Effector CD8-positive, alpha-beta T cell (primary cell): Measurements from ENCODE around the gene CD1C.
"Not testable (repeated sequence)": the region's sequence is repeated elsewhere in the genome, so short reads cannot be mapped to it uniquely, and the experiment has no call there.

Experiments used
- DNase-seq: peaks from one replicate; lab custom pipeline; 2025; lab: John Stamatoyannopoulos, UW

Gene CD1C

GRCh38 chr1:158328426-158328825 lies 38.7 kb downstream of the CD1C start:
- no peak for DNase-seq

- DNase-seq: no peak
These were observed 39.6 kb downstream of the CD1C start for GRCh38 chr1:158329300-158329699.

GRCh38 chr1:158329733-158330132 lies 40.0 kb downstream of the CD1C start:
- no peak for DNase-seq

- no peak for DNase-seq
These were observed 40.8 kb downstream of the CD1C start for GRCh38 chr1:158330391-158331105.

GRCh38 chr1:158331106-158331425 lies 41.3 kb downstream of the CD1C start:
- DNase-seq: no peak

GRCh38 chr1:158331481-158332150 lies 41.9 kb downstream of the CD1C start, which contains the start of gene CD1B:
Gene CD1B (minus strand): TSS chr1:158331531. CDS start chr1:158331423, 108 bp downstream.
- no peak for DNase-seq

GRCh38 chr1:158333405-158334155 lies 43.9 kb downstream of the CD1C start:
- DNase-seq: no peak

- DNase-seq: no peak
These were observed 44.9 kb downstream of the CD1C start for GRCh38 chr1:158334526-158335212.

- no peak for DNase-seq
These were observed 45.5 kb downstream of the CD1C start for GRCh38 chr1:158335213-158335532.

GRCh38 chr1:158336413-158336812 lies 46.7 kb downstream of the CD1C start:
- DNase-seq: not testable (repeated sequence)
